ENCODE results near the gene STRA8. TPM values are rescaled to one million over a fixed set of nuclear protein-coding genes. Genes with fewer than 3 reads are reported as not detected.

The STRA8 gene
- polyA plus RNA-seq, 1 donor (not counting 4 experiments of a cell fraction or from before 2014, with no cell fraction given), result not detected

DNA sequence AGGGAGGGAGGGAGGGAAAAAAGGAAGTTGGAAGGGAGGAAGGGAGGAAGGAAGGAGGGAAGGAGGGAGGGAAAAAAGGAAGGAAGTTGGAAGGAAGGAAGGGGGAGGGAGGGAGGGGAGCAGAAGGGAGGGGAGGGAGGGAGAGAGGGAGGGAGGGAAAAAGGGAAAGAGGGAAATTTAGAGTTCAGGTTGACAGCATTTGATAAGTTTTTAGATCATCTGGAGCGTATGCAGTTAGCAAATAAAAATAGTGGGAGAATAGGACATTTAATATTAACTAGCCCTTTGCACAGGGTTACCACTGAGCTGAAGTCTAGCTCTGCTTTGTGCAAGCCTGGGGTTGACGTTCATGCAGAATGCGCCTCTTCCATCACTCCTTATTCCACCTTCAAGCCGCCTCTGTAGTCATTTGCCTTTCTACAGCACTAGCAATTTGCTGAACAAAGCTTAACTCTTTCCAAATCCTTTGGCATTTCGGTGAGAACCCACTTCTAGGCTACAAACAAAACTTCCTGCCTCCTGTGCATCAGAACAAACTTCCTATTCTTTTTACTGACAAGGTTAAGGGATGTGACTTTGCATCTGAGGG, 8.6 kb downstream of the STRA8 start:
- no peak overlapping the region for H3K4me2 ChIP-seq (ENCODE audit: control insufficient read depth, extremely low read depth, insufficient read depth, low read depth, low read length)
- no peaks in the 10 kb centered on the region for H3K9me3 ChIP-seq (ENCODE audit: control insufficient read depth, low read depth, low read length)
- FAIRE-seq (no peak), DNase-seq (ENCODE audit: low read depth, low spot score) (no peak)
- no peaks in the 10 kb centered on the region for H3K79me2 ChIP-seq (ENCODE audit: control insufficient read depth, insufficient read depth, low read length)
- H4K20me1 ChIP-seq (ENCODE audit: control insufficient read depth, extremely low read depth, insufficient read depth, low read length), result no peaks in the 10 kb centered on the region
- H3K9me1 ChIP-seq (ENCODE audit: control insufficient read depth, extremely low read depth, insufficient read depth, low read length), result no peaks in the 10 kb centered on the region
- no peak overlapping the region for H2AFZ ChIP-seq (ENCODE audit: control insufficient read depth, low read length)
- no peak overlapping the region for H3K9ac ChIP-seq (ENCODE audit: control insufficient read depth, extremely low read depth, insufficient read depth, low read length)
- H3K36me3 ChIP-seq (ENCODE audit: control insufficient read depth in 2 of 2, extremely low read depth in 1 of 2, insufficient read depth in 2 of 2, low read length in 2 of 2), result no peaks in the 10 kb centered on the region
- H3K4me3 ChIP-seq (ENCODE audit: control insufficient read depth in 2 of 3, extremely low read depth in 1 of 3, insufficient read depth in 2 of 3, low read depth in 1 of 3, low read length in 3 of 3), result no peak overlapping the region
- dilution Hi-C loops (cut with MboI; ENCODE audit: extremely low pct_ligation_motif_present, low sequenced_read_pairs), result no loop called here
- H3K27me3 ChIP-seq (ENCODE audit: control insufficient read depth, extremely low read depth, insufficient read depth, low read length), result peaks cover 5% of the 10 kb centered on the region
- H3K27ac ChIP-seq (ENCODE audit: control insufficient read depth, insufficient read depth, low read length), result no peak overlapping the region
- TF ChIP-seq EZH2 (IDR thresholded peaks at IDR 0.05; ENCODE audit: low read length), result no peak
- TF ChIP-seq, protein P1, sequence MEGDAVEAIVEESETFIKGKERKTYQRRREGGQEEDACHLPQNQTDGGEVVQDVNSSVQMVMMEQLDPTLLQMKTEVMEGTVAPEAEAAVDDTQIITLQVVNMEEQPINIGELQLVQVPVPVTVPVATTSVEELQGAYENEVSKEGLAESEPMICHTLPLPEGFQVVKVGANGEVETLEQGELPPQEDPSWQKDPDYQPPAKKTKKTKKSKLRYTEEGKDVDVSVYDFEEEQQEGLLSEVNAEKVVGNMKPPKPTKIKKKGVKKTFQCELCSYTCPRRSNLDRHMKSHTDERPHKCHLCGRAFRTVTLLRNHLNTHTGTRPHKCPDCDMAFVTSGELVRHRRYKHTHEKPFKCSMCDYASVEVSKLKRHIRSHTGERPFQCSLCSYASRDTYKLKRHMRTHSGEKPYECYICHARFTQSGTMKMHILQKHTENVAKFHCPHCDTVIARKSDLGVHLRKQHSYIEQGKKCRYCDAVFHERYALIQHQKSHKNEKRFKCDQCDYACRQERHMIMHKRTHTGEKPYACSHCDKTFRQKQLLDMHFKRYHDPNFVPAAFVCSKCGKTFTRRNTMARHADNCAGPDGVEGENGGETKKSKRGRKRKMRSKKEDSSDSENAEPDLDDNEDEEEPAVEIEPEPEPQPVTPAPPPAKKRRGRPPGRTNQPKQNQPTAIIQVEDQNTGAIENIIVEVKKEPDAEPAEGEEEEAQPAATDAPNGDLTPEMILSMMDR (optimal IDR thresholded peaks at IDR 0.05 in 1 of 3, IDR thresholded peaks at IDR 0.05 in 1 of 3, conservative IDR thresholded peaks at IDR 0.05 in 1 of 3; ENCODE audit: extremely low read depth in 1 of 3, insufficient read depth in 2 of 3, low read length in 3 of 3), result no peak
- H3K4me1 ChIP-seq (ENCODE audit: control insufficient read depth, extremely low read depth, insufficient read depth, low read length), result no peaks in the 10 kb centered on the region

GRCh38 chr7:135245226-135246190, 11.9 kb downstream of the STRA8 start:
- TF ChIP-seq, protein P1 (optimal IDR thresholded peaks at IDR 0.05 in 1 of 3, IDR thresholded peaks at IDR 0.05 in 1 of 3, conservative IDR thresholded peaks at IDR 0.05 in 1 of 3; ENCODE audit: extremely low read depth in 1 of 3, insufficient read depth in 2 of 3, low read length in 3 of 3), result no peak
- no peak for TF ChIP-seq EZH2 (IDR thresholded peaks at IDR 0.05; ENCODE audit: low read length)
- no peaks in the 10 kb centered on the region for H4K20me1 ChIP-seq (ENCODE audit: control insufficient read depth, extremely low read depth, insufficient read depth, low read length)
- no peak for DNase-seq (ENCODE audit: low read depth, low spot score)
- peaks cover 5% of the 10 kb centered on the region for H3K27me3 ChIP-seq (ENCODE audit: control insufficient read depth, extremely low read depth, insufficient read depth, low read length)
- H3K9me3 ChIP-seq (ENCODE audit: control insufficient read depth, low read depth, low read length), result no peaks in the 10 kb centered on the region
- H3K4me1 ChIP-seq (ENCODE audit: control insufficient read depth, extremely low read depth, insufficient read depth, low read length), result no peaks in the 10 kb centered on the region
- no peak overlapping the region for H3K4me3 ChIP-seq (ENCODE audit: control insufficient read depth in 2 of 3, extremely low read depth in 1 of 3, insufficient read depth in 2 of 3, low read depth in 1 of 3, low read length in 3 of 3)
- FAIRE-seq, result no peak
- H3K4me2 ChIP-seq (ENCODE audit: control insufficient read depth, extremely low read depth, insufficient read depth, low read depth, low read length), result no peak overlapping the region
- dilution Hi-C loops (cut with MboI; ENCODE audit: extremely low pct_ligation_motif_present, low sequenced_read_pairs), result no loop called here
- no peak overlapping the region for H3K27ac ChIP-seq (ENCODE audit: control insufficient read depth, insufficient read depth, low read length)
- H3K9me1 ChIP-seq (ENCODE audit: control insufficient read depth, extremely low read depth, insufficient read depth, low read length), result no peaks in the 10 kb centered on the region
- no peak overlapping the region for H3K9ac ChIP-seq (ENCODE audit: control insufficient read depth, extremely low read depth, insufficient read depth, low read length)
- H3K36me3 ChIP-seq (ENCODE audit: control insufficient read depth in 2 of 2, extremely low read depth in 1 of 2, insufficient read depth in 2 of 2, low read length in 2 of 2), result no peaks in the 10 kb centered on the region
- H3K79me2 ChIP-seq (ENCODE audit: control insufficient read depth, insufficient read depth, low read length), result no peaks in the 10 kb centered on the region
- no peak overlapping the region for H2AFZ ChIP-seq (ENCODE audit: control insufficient read depth, low read length)
